CD4-positive, alpha-beta T cell (primary cell): ENCODE data around the gene ASB12. TPM values are rescaled to one million over a fixed set of nuclear protein-coding genes. Genes with fewer than 3 reads are reported as not detected.

ENCODE experiments used
- ATAC-seq: fragments of 200-7000 bp; cut with Tn5 transposase; one replicate; pipeline ENCODE4 v1.10.0; 2022; ENCODE audit warnings: mild to moderate bottlenecking; ENCODE audit not compliant: poor library complexity
- CTCF ChIA-PET: fragments of 350-600 bp; sonication (Branson Sonifier 250); formaldehyde crosslinking; loops from one replicate; lab custom pipeline; 2021; ENCODE audit warnings: antibody characterized with exemption, inconsistent platforms; lab: Charles Lee
- POLR2A ChIA-PET: fragments of 350-600 bp; sonication (Branson Sonifier 250); formaldehyde crosslinking; loops from one replicate; lab custom pipeline; 2021; ENCODE audit warnings: antibody characterized with exemption, inconsistent platforms; lab: Charles Lee
- DNase-seq, 14 experiments: peaks; one replicate each; pipeline ENCODE4 v3.0.0-alpha.2; 2013 to 2020; ENCODE audit warnings: mixed read lengths in 2 of 14
- H3K27ac ChIP-seq, 2 donors: one replicate each; pipeline versions ENCODE4 v1.5.1 to v1.7.0; 2013; ENCODE audit warnings: low read length in 2 of 2, low read depth in 1 of 2, mild to moderate bottlenecking in 1 of 2
- H3K27me3 ChIP-seq, 2 experiments: 1 replicate in 1 of 2; 2 replicates in 1 of 2; pipeline versions ENCODE4 v1.6.1 to v1.7.0; 2013; ENCODE audit warnings: low read length in 2 of 2, control low read depth in 1 of 2, mild to moderate bottlenecking in 1 of 2, moderate library complexity in 1 of 2; ENCODE audit not compliant: insufficient read depth in 2 of 2, control insufficient read depth in 1 of 2
- H3K36me3 ChIP-seq: one replicate; pipeline ENCODE4 v1.6.1; 2013; ENCODE audit warnings: low read length, control low read depth; ENCODE audit not compliant: insufficient read depth
- H3K4me1 ChIP-seq: one replicate; pipeline ENCODE4 v1.6.1; 2013; ENCODE audit warnings: low read length, control low read depth; ENCODE audit not compliant: insufficient read depth
- H3K4me3 ChIP-seq: one replicate; pipeline ENCODE4 v1.5.1; 2013; ENCODE audit warnings: mild to moderate bottlenecking, low read length, moderate library complexity
- H3K9me3 ChIP-seq, 2 experiments: 1 replicate in 1 of 2; 2 replicates in 1 of 2; pipeline versions ENCODE4 v1.6.1 to v1.7.0; 2013; ENCODE audit warnings: low read length in 2 of 2, mild to moderate bottlenecking in 2 of 2, control low read depth in 1 of 2, moderate library complexity in 1 of 2; ENCODE audit not compliant: control insufficient read depth in 1 of 2, insufficient read depth in 1 of 2
- H3K27ac Mint-ChIP-seq: one replicate; pipeline ENCODE4 v1.8.0; 2020; ENCODE audit warnings: mixed read lengths
- H3K27me3 Mint-ChIP-seq: one replicate; pipeline ENCODE4 v1.8.0; 2021; ENCODE audit warnings: mixed read lengths
- H3K36me3 Mint-ChIP-seq: one replicate; pipeline ENCODE4 v1.8.0; 2021; ENCODE audit warnings: low read depth, mixed read lengths
- H3K4me1 Mint-ChIP-seq: one replicate; pipeline ENCODE4 v1.8.0; 2021; ENCODE audit warnings: low read depth, mixed read lengths
- H3K4me3 Mint-ChIP-seq: one replicate; pipeline ENCODE4 v1.8.0; 2020; ENCODE audit warnings: mild to moderate bottlenecking, mixed read lengths
- H3K9me3 Mint-ChIP-seq: one replicate; pipeline ENCODE4 v1.8.0; 2020; ENCODE audit warnings: mixed read lengths
- CTCF ChIP-seq: fragments of 200-600 bp; IDR thresholded peaks from one replicate; pipeline ENCODE4 v1.8.0; 2022; ENCODE audit warnings: antibody characterized with exemption, mild to moderate bottlenecking
- intact Hi-C, 2 experiments: fragments of 100-400 bp; cut with DNase I in 1 of 2; cut with micrococcal nuclease in 1 of 2; formaldehyde crosslinking; loops; one replicate each; pipeline versions ENCODE4 v1.15.1 to v1.9.0; 2023 to 2025; cut with DNase I, micrococcal nuclease
- total RNA-seq, 174 experiments: library from RNA in 2 of 174; stranded (reverse) in 2 of 174; gene quantifications; one replicate each; pipeline ENCODE4 v1.2.3 and lab custom pipeline; 2021 to 2026

ASB12 gene
- total RNA-seq, 2 experiments from 2014 or later, result not detected

- CTCF ChIA-PET, result no interaction called here
- intact Hi-C loops, result no loop called here
- Mint-ChIP-seq H3K4me3 (no peak overlapping the region), H3K9me3 (no peaks in the 10 kb centered on the region), H3K4me1 (no peaks in the 10 kb centered on the region), H3K27ac (no peak overlapping the region), H3K36me3 (peaks cover 19% of the 10 kb centered on the region), H3K27me3 (no peaks in the 10 kb centered on the region)
- no peak for DNase-seq
- peaks cover 9% of the 10 kb centered on the region for H3K36me3 ChIP-seq
- H3K4me1 ChIP-seq, result no peaks in the 10 kb centered on the region
- POLR2A ChIA-PET, result no interaction called here
- no peak for ATAC-seq
- no peak overlapping the region for H3K4me3 ChIP-seq
- no peaks in the 10 kb centered on the region for H3K27me3 ChIP-seq
- no peak for TF ChIP-seq CTCF
- H3K9me3 ChIP-seq, result no peaks in the 10 kb centered on the region
- H3K27ac ChIP-seq, result no peak overlapping the region
These were observed 38.4 kb downstream of the ASB12 start for GRCh38 chrX:64192040-64192439.

GRCh38 chrX:64191281-64192010, 39.0 kb downstream of the ASB12 start:
- H3K27ac Mint-ChIP-seq, result no peak overlapping the region
- Histone ChIP-seq H3K4me1 (no peaks in the 10 kb centered on the region), H3K27ac (no peak overlapping the region), H3K36me3 (peaks cover 9% of the 10 kb centered on the region), H3K4me3 (no peak overlapping the region), H3K9me3 (no peaks in the 10 kb centered on the region), H3K27me3 (no peaks in the 10 kb centered on the region)
- no peaks in the 10 kb centered on the region for H3K9me3 Mint-ChIP-seq
- ChIA-PET POLR2A (interaction anchor here (1.5 kb wide), 1 partner anchor 9 kb away, joined by 4 read pairs; no protein-coding TSS in a partner anchor), CTCF (no interaction called here)
- H3K4me3 Mint-ChIP-seq, result no peak overlapping the region
- peaks cover 19% of the 10 kb centered on the region for H3K36me3 Mint-ChIP-seq
- ATAC-seq, result no peak
- no peaks in the 10 kb centered on the region for H3K4me1 Mint-ChIP-seq
- intact Hi-C loops, result no loop called here
- TF ChIP-seq CTCF, result no peak
- H3K27me3 Mint-ChIP-seq, result no peaks in the 10 kb centered on the region
- DNase-seq, result no peak

- Mint-ChIP-seq H3K9me3 (no peaks in the 10 kb centered on the region), H3K4me1 (no peaks in the 10 kb centered on the region), H3K4me3 (no peak overlapping the region), H3K36me3 (peaks cover 19% of the 10 kb centered on the region), H3K27ac (no peak overlapping the region), H3K27me3 (no peaks in the 10 kb centered on the region)
- H3K4me1 ChIP-seq, result no peaks in the 10 kb centered on the region
- ChIA-PET POLR2A (interaction anchor here (1.5 kb wide), 1 partner anchor 10 kb away, joined by 4 read pairs; no protein-coding TSS in a partner anchor), CTCF (no interaction called here)
- DNase-seq, result no peak
- H3K9me3 ChIP-seq, result no peaks in the 10 kb centered on the region
- ATAC-seq, result no peak
- peaks cover 9% of the 10 kb centered on the region for H3K36me3 ChIP-seq
- no peak overlapping the region for H3K27ac ChIP-seq
- H3K4me3 ChIP-seq, result no peak overlapping the region
- H3K27me3 ChIP-seq, result no peaks in the 10 kb centered on the region
- TF ChIP-seq CTCF, result no peak
- intact Hi-C loops, result no loop called here
These were observed 40.2 kb downstream of the ASB12 start for GRCh38 chrX:64190136-64190740.
